HG03565 (cell line): Measurements from ENCODE around the gene ZBTB7C.

ENCODE experiments used
- ATAC-seq: cut with Tn5 transposase; IDR thresholded peaks from one replicate; pipeline ENCODE4 v1.9.1; 2021; ENCODE audit warnings: mild to moderate bottlenecking, moderate library complexity; ENCODE audit not compliant: unreplicated experiment

The ZBTB7C gene

GRCh38 chr18:47983946-47984345, 425.2 kb downstream of the ZBTB7C start:
- no peak for ATAC-seq

DNA sequence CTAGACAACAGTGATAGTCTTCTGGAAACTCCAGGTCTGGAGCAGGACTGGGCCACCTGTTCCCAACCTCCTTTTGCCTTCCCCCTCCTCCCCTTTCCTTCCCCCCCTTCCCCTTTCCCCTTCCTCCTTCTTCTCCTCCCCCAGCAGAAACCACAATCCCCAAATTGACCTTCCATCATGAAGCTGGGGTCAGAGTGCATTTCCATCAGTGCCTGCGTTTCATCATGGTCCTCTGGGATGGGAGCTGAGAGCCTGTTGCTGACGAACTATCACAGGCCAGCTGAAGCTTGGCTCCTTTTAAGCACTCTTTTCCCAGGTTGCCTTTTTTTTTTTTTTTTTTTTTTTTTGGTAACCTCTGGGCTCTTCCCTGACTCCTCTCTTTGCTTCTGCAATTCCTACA, 426.1 kb downstream of the ZBTB7C start:
- ATAC-seq: no peak

DNA sequence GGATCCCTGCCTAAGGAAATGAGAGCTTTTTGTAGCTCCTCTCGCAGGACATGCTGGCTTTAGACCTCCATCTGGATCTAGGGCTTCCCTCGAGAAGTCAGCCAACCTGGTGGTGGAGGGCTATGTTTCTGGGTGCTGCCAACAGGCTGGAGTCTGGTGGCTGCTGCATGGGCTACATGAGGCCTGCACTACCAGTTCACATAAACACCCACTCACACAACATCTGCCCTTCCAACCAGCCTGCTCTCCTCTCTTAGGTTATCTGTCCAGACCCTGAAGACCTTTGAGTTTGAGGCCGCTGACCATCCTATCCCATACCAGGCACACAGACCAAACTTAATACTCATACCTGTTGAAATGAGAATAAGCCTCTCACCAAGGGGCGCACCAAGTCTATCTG, 427.4 kb downstream of the ZBTB7C start:
- no peak for ATAC-seq

GRCh38 chr18:47981320-47981719, 427.9 kb downstream of the ZBTB7C start:
- no peak for ATAC-seq

DNA sequence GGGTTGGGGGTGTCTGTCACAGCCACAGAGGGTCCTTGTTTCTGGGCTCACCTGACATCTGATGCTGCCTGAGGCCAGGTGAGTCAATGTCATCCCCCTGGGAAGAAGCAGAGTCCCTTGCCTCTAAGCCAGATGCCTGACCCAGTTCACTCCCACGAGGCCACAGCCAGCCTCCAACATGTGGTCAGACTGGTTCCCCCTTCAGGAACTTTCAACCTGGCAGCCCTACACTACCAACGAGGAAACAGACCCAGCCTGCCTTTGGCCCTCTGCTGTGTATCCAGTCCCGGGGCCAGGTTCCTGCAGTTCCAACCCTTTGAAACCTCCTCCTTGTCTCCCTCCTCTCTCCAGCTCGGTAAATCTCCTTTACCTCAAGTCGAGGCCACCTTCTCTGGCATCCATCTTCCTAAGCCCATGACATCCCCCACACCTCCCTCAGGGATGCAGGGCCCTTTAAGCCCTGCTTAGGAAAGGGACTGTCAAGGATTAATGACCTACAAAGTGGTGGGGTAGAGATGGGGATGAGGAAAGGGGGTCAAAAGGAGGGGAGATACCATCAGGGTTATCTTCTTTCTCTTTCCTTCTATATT, 429.5 kb downstream of the ZBTB7C start:
- ATAC-seq: no peak

- no peak for ATAC-seq
Measured at GRCh38 chr18:47978603-47979002, 430.6 kb downstream of the ZBTB7C start.

DNA sequence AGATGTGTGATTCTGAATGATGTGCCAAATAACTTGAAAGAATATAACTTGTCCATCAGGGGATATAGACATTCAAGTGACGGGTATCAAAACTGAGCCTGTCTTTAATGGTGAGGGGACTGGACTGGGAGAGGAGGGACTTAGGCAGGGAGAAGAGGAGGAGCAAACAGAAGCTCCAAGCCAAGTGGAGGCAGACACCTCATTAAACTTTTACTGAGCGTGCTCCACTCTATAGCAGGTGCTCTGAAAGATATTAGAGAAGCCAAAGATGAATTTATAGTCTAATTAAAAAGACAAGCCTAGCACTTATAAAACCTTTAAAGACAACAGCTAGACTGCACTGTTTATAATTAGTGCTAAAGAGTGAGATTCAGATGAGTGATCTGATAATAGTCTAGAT, 431.0 kb downstream of the ZBTB7C start:
- no peak for ATAC-seq
